Colon (tissue), 2 donors: ENCODE measurements around the gene UGT3A2.
"Not testable (repeated sequence)": the region's sequence is repeated elsewhere in the genome, so short reads cannot be mapped to it uniquely, and the experiment has no call there.

ENCODE experiments used
- FAIRE-seq: peaks from 2 replicates; lab custom pipeline; 2012; peaks lifted over from hg19 to GRCh38; lab: Jason Lieb, UNC
- donor health status: control.
- donor health status: control.

UGT3A2 gene

DNA sequence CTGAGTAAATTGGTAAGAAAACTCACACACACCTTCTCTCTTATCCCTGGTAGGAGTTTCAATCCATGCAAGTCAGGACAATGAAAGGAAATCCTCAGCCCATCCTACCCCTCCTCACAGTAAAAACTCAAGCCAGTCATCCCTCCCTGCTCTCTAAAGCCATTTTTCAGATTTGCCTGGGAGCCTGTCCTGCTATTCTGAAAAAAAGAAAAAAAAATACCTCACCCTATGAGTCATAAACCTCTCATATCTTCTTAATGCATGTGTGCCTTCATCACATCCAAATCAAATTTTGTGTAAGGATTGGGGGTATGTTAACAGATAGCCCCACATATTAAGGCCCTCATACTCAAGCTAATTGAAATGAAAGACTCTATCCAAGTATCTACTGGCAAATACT, 14.1 kb downstream of the UGT3A2 start:
- FAIRE-seq = no peak

DNA sequence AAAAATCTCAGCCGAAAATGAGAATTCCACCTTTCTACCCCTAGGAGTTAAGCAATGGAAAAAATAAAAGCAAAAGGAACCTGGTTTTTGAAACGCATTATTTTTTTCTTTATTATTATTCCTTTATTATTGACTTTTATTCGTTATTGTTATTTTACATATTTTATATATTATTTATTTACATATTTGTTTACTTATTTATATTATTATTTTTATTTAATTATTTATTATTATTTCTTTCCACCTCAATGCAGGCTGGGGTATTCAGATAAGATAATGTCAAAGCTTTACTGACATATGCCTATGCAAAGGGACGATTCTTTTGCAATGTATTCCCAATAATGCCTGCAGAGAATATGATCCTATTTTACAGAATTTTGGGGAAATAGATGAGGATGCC, 16.7 kb downstream of the UGT3A2 start:
- no peak for FAIRE-seq

DNA sequence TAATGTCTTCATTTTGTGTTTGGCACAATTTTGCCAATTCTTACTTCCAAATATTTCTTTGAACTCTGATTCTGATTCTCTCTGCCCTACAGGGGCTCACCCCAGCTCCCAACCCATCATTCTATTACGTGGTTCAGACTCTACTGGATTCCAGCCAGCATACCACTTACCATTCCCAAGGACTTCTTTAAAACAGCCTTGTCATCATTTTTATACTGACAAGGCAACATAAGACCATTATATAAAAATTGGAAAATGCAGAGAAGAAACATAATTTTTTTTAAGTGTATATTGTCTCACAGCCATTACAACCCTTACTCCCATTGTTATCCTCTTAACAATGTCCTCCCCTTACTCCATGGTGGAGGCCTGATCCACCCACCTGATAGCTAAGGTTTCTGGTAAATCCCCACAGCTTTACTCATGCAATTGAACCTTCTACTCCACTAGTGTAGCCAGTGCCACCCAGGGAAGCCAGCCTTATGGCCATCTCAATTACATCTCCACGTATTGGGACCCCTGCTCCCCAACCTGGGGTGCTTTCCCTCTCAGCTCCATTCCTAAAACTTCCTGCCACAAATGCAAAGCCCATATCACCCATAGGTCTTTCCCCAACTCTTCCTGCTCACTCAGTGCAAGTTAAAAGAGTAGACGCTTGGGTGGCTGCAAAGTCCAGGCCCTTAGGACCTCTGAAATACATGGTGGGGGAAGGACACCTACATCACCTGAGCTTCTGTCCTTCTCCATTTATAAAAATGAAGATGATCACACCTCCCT, 19.1 kb downstream of the UGT3A2 start:
- FAIRE-seq = no peak

DNA sequence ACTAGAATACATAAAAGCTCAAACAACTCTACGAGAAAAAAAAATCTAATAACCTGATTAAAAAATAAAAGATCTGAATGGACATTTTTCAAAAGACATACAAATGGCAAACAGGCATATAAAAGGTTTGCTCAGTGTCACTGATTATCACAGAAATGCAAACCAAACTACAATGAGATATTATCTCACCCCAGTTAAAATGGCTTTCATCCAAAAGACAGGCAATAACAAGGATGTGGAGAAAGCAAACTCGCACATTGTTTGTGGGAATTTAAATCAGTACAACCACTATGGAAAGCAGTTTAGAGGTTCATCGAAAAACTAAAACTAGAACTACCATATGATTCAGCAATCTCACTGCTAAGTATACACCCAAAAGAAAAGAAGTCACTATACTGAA, 20.8 kb downstream of the UGT3A2 start:
- no peak for FAIRE-seq

DNA sequence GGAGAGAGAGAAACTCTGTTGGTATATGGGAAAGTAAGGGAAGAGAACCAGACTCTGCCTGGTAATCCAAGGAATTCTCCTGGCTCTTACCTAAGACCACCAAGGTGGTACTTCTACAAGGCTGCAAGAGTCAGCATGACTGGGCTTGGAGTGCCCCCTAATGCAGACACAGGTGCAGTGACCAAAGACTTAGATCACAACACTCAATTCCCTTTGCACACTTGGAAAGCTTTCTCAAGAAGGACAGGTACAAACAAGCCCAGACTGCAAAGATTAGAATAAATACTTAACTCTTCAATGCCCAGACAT, 25.2 kb downstream of the UGT3A2 start:
- no peak for FAIRE-seq

DNA sequence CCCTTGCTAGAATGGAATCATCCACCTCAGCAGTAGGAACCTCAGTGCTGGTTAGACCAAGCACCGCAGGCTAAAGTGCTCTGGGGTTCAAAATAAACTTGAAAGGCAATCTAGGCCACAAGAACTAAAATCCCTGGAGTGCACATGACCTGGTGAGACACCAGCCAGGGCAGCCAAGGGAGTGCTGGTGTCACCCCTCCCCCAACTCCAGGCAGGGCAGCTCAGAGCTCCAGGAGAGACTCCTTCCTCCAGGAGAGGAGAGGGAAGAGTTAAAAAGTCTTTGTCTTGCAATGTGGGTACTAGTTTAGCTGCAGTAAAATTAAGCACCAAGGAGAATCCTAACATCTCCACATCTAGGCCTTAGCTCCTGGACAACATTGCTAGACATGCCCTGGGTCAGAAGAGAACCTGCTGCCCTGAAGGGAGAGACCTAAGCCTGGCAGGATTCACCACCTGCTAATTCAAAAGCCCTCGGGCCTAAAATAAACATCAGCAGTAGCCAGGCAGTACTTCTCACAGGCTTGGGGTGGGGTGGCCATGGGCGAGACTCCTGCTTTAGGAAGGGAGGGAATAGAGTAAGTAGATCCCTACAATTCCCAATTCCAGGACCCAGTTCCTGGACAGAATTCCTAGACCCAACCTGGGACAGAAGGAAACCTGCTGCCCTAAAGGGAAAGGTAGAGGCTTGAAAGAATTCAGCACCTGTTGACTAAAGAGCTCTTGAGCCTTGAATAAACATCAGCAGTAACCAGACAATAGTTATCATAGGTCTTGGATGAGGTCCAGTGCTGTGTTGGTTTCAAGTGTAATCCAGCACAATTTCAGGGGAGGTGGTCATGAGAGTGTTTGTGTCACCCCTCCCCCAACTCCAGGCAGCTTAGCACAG, 25.8 kb downstream of the UGT3A2 start:
- no peak for FAIRE-seq

DNA sequence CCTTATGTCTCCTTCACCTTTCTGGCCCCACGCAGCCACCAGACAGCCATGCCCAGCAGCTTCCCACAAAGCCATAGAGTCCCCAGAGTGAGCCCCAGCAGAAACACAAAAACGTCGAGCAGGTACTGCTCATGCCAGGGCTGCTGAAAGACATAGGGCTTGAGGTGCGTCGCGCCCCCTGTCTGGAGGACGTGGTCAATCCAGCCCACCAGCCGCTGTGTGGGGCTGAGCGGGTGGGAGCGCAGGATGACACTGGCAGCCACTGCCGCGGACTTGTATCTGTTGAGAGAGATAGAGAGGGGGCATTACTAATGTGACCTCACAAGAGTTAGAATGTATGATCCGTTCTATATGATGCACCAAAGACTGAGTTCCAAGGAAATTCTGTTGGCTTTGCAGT, 31.0 kb downstream of the UGT3A2 start:
- no peak for FAIRE-seq

DNA sequence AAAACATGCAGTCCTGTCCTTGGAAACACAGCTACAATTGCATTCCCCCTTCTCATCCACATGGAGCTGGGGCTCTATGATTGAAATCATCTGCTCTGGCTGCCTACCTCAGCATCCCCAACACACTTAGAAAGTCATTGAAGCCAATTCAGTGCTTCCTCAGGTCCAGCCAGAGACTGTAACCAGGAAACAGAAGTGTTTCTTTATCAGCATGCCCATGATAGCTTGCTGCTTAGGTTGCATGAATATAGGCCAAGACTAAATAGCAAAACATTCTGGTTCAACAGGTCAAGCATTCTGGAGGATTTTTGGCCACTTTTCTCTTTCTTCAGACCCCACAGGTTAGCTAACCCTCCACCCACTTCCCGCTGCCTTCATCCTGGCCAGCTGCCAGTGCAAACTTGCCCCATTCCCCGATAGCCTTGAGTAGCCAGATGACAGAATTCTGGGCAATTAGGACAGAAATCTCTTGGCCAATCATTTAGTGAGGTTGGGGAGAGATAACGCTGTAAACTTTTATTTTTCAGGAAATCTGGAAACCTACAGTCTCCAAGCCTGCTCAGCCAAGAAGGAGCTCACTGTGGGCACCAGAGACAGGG, 32.0 kb downstream of the UGT3A2 start:
- not testable (repeated sequence) for FAIRE-seq

DNA sequence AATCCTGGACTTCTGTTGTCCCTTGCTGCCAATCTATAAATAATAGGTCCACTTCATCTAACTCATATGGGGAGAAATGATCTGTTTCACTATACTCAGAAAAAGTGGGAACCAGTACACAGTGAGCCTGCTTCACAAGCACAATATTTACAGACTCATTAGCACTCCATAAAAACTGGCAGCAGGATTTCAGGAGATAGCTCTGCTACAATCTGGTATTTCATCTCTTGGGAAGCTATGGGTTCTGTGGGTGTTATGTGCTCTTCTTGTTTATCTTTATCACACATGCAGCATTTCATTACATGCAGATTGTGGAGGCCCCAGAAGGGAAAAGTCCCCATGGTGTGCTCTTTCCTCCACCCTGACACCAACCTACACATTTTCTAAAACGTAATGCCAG, 33.2 kb downstream of the UGT3A2 start:
- FAIRE-seq = no peak

DNA sequence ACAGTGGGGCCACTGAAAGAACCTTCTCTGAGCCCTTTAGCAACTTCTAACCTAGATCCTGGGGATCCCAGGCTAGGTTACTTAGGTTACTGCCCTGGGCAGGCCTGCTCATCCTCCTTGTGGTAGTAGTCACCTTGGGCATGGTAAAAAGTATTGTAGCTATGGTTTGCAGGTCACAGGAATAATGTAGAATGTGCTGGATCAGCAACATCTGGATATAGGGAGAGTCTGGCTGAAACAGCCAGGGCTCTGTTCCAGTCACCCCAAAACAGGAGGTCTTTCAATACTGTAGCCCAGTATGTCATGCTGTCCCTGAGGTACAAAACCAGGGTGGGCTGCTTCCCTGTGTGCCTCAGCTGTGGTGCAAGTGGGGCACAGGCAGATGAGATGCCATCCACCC, 33.6 kb downstream of the UGT3A2 start:
- FAIRE-seq = no peak

DNA sequence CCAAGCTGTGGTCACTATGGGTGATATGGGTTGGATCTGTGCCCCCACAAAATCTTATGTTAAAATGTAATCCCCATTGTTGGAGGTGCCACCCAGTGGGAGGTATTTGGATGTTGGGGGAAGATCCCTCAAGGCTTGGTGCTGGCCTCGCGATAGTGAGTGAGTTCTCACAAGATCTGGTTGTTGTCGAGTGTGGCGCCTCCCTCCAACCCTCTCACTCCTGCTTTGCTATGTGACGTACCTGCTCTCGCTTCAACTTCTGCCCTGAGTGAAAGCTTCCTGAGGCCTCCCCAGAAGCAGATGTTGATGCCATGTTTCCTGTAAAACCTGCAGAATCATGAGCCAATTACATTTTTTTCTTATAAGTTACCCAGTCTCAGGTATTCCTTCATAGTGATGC, 35.5 kb downstream of the UGT3A2 start:
- FAIRE-seq = no peak

DNA sequence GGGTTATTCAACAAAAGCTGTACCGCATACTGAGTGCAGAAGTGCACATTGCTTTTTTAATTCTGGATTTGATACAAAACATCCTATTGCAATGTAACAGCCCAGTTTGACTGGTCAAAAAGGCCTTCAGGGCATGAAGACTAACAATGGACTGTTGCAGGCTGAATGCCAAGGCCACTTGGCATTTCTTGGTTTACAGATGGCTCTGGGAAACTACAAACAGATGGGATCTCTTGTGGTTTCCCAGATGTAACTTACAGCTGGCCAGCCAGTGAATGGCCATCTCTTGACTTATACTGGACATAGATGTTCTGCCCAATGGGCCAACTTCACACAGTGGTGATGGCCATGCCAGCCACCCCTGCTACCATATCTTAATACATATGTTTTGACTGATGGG, 36.8 kb downstream of the UGT3A2 start:
- FAIRE-seq = no peak

DNA sequence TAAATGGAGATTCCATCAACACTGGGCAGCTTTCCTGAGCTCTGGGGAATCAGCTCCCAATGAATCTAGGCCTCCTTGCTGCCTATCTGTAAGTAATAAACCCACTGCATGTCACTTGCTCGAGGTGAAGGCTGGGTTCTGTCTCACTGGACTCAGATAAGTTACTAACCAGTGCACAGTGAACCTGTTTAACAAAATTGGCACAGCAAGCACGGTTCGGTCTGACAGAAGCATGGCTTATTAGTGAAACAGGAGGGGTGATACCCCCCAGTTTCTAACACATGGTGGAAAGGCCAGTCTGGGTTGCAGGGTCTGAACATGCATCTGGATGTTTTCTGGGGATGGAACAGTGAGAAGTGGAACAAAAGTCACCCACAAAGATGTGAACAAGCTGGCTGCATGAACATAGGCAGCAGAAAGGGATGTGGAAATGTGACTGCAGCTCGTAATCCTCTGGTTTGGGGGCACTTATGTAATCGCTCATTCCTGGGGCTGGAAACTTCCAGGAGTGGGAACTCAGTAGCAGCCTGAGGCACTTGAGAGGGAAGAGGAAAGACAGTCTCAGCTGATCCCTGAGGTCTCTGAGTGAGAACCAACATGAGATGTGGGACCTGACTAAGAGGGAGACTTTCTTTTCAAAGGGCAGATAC, 37.7 kb downstream of the UGT3A2 start:
- no peak for FAIRE-seq

DNA sequence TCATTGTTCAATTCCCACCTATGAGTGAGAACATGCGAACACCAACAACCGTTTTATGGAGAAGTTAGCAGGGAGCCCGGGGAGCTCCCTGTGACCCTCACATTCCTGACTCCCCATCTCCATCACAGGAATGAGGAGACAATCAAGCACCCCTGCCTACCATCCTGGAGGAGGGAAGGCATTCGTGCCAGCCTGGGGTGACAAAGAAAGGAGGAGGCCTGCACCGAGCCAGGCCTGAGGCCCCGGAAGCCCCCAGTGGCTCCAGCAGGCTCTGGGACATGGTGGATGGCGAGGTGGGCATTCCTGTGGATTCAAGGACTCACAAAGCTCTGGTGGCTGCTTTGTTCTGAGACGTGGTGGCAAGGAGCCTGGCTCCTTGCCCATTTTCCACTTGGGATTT, 39.0 kb downstream of the UGT3A2 start:
- no peak for FAIRE-seq

DNA sequence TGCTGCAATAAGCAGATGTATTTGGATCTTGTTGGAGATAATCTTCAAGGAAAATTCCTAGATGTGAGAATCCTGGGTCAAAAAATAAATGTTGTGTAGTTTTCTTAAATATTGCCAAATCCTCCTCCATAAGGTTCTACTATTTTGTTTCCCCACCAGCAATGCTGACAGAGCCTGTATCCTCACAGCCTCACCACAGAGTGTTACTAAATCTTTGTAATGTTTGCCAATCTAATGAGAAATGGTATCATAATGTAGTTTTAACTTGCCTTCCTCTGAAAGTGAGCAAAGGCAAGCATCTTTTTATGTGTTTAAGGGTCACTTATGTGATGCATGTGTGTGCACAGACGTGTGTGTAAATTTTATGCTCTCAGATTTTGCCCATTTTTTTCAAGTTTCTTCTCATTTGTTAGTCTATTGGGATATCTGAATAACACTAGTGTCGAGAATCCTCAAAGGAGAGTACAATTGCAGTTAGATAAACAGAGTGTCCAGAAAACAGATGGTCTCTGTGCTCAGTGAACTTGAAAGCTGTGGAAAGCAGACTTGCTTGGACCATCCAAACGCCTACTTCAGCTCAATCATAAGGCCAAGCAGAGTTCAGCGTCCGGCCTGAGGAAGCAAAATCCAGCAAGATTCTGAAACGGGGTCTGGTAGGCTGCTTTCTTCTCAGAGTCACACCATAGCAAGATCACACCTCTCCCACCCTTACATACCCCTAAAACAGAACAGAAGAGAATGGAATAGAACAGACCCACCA, 39.8 kb downstream of the UGT3A2 start:
- no peak for FAIRE-seq

DNA sequence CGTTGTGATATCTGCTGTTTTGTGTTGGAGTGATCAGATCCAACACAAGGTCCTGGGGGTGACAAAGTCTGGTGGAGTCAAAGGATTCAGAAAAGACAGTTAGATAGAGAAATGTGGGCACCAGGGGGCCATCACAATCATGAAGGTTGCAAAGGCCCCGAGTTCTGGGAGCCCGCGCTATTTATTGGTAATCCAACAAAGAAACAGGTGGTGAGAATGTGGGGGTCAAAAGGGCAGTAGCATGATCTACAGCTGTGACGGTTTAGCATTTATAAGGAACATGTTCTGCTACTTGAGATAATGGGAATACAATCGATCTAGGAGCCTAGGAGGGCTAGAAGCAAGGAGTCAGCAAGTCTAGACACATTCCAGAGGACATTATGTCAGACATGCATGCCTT, 44.4 kb downstream of the UGT3A2 start:
- not testable (repeated sequence) for FAIRE-seq

DNA sequence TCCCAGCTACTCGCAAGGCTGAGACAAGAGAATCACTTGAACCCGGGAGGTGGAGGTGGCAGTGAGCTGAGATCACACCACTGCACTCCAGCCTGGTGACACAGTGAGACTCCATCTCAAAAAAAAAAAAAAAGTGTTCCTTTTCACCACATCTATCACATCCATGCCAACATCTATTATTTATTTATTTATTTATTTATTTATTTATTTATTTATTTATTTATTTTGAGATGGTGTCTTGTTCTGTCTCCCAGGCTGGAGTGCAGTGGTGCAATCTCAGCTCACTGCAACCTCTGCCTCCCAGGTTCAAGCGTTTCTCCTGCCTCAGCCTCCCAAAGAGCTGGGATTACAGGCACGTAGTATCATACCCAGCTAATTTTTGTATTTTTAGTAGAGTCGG, 47.1 kb downstream of the UGT3A2 start:
- FAIRE-seq = not testable (repeated sequence)

DNA sequence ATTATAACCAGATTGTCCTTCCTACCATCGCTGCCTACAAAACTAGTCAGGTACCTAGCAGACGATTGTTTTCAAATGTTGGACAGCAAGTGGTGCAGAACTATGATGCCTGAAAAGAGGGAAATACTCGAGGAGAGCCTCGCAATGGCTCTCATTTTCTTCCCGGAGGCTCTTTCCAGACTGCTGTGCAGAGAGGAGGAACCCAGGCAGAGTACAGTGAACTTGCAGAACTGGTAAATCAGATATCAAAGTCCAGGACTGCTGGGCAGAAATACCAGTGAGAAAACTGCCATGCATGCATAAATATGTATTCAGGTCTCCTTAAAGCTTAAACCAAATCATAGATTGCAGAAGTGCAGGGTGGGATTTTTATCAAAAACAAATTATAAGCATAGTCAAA, 49.1 kb downstream of the UGT3A2 start:
- FAIRE-seq = no peak

DNA sequence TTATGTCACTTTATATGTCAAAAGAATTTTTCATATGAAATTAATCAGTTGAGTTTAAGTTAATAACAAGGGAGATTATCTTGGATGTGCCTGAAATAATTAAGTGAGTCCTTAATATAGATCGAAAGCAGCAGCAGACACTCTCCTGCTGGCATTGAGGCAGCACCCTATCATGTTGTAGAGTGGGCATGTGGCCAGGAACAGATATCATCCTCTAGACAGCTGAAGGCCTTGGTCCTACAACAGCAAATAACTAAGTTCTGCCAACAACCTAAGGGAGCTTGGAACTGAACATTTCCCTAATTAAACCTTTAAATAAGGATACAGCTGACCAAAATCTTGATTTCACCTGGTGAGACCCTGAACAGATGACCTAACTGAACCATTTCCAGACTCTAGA, 49.7 kb downstream of the UGT3A2 start:
- FAIRE-seq = no peak

DNA sequence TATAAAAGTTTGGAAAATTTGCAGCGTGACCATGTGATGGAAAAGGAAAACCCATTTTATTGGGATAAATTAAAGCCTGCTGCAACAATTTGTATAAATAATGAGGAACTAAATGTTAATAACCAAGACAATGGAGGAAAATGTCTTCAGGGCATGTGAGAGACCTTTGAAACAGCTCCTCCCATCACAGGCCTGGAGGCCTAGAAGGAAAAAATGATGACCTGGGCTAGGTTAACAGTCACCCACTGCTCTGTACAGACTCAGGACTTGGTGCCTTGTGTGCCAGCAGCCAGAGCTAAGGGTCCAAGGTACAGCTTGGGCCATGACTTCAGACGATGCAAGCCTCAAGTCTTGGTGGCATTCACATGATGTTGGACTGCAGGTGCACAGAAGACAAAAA, 53.5 kb downstream of the UGT3A2 start:
- FAIRE-seq = no peak

DNA sequence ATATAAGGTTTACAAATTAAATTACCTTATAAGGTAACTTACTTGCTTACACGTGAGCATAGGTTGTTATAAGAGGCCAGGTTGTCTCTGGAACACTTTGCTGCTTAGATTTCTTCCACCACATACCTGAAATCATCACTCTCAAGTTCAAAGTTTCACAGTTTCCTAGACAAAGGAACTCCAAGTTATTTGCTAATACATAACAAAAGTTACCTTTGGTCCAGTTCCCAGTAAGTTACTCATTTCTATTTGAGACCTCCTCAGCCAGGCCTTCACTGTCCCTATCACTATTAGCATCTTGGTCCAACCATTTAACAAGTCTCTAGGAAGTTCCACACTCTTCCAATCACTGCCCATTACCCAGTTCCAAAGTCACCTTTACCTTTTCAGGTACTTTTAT, 57.0 kb downstream of the UGT3A2 start:
- FAIRE-seq = no peak

DNA sequence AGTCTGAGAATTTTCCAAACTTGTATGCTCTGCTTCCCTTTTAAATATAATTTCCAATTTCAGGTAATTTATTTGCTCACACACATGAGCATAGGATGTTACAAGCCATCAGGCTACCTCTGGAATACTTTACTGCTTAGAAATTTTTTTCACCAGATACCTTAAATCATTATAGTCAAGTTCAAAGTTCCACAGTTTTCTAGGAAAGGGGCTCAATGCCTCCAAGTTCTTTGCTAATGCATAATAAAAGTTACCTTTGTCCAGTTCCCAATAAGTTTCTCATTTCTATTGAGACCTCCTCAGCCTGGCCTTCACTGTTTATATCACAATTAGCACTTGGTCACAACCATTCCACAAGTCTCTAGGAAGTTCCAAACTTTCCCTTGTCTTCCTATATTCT, 59.3 kb downstream of the UGT3A2 start:
- no peak for FAIRE-seq
